Measurements from ENCODE around the gene VWA2. TPM values are rescaled to one million over a fixed set of nuclear protein-coding genes. Genes with fewer than 3 reads are reported as not detected.

The VWA2 gene
- polyA plus RNA-seq, 1 donor from 2014 or later = not detected

GRCh38 chr10:114223066-114223465 is 16.0 kb upstream of the VWA2 start:
- H3K36me3 ChIP-seq (ENCODE audit: insufficient read depth, low read length) = no peaks in the 10 kb centered on the region
- no peaks in the 10 kb centered on the region for H3K9me2 ChIP-seq (ENCODE audit: insufficient read depth, low read length)
- H3K4me3 ChIP-seq (ENCODE audit: low read length) = no peak overlapping the region
- no peaks in the 10 kb centered on the region for H3K27me3 ChIP-seq (ENCODE audit: insufficient read depth, low read depth, low read length)
- H3K9me3 ChIP-seq (ENCODE audit: low read length) = no peaks in the 10 kb centered on the region
- H3F3A ChIP-seq (ENCODE audit: insufficient read depth, low read length, poor library complexity, severe bottlenecking) = no peaks in the 10 kb centered on the region
- no peak overlapping the region for H3K4me2 ChIP-seq (ENCODE audit: low read length)
- H3K79me2 ChIP-seq (replicated peaks; ENCODE audit: insufficient read depth, low read length) = no peaks in the 10 kb centered on the region
- no peaks in the 10 kb centered on the region for H4K20me1 ChIP-seq (ENCODE audit: insufficient read depth)
- H2AFZ ChIP-seq (ENCODE audit: low read depth, low read length) = no peak overlapping the region
- TF ChIP-seq SMC3 (conservative IDR thresholded peaks at IDR 0.05; ENCODE audit: poor library complexity) = no peak
- TF ChIP-seq TAF1 (IDR thresholded peaks at IDR 0.05; ENCODE audit: low read depth) = no peak
- no peak for TF ChIP-seq RAD21 (conservative IDR thresholded peaks at IDR 0.05)
- no peak for TF ChIP-seq MXI1 (conservative IDR thresholded peaks at IDR 0.05; ENCODE audit: poor library complexity, severe bottlenecking)
- TF ChIP-seq POLR2AphosphoS5 (IDR thresholded peaks at IDR 0.05) = no peak
- TF ChIP-seq CTCF (IDR thresholded peaks at IDR 0.05; ENCODE audit: poor library complexity, severe bottlenecking) = no peak
- TF ChIP-seq EP300 (conservative IDR thresholded peaks at IDR 0.05; ENCODE audit: poor library complexity, severe bottlenecking) = no peak
- no peak for TF ChIP-seq REST (IDR thresholded peaks at IDR 0.05; ENCODE audit: borderline replicate concordance)
- no peak for TF ChIP-seq EZH2 (IDR thresholded peaks at IDR 0.05; ENCODE audit: borderline replicate concordance, insufficient read depth, low read length, poor library complexity, severe bottlenecking)
- no peak overlapping the region for H3K9ac ChIP-seq (ENCODE audit: low read length)
- no peak overlapping the region for H3K27ac ChIP-seq (ENCODE audit: low read length)

- Histone ChIP-seq H3K27ac (ENCODE audit: low read length) (no peak overlapping the region), H3K36me3 (ENCODE audit: insufficient read depth, low read length) (no peaks in the 10 kb centered on the region), H3K27me3 (ENCODE audit: insufficient read depth, low read depth, low read length) (no peaks in the 10 kb centered on the region), H4K20me1 (ENCODE audit: insufficient read depth) (no peaks in the 10 kb centered on the region), H2AFZ (ENCODE audit: low read depth, low read length) (no peak overlapping the region), H3K9me3 (ENCODE audit: low read length) (no peaks in the 10 kb centered on the region), H3K4me3 (ENCODE audit: low read length) (no peak overlapping the region), H3F3A (ENCODE audit: insufficient read depth, low read length, poor library complexity, severe bottlenecking) (no peaks in the 10 kb centered on the region), H3K4me2 (ENCODE audit: low read length) (no peak overlapping the region), H3K79me2 (replicated peaks; ENCODE audit: insufficient read depth, low read length) (no peaks in the 10 kb centered on the region), H3K9me2 (ENCODE audit: insufficient read depth, low read length) (no peaks in the 10 kb centered on the region), H3K9ac (ENCODE audit: low read length) (no peak overlapping the region)
- TF ChIP-seq EP300 (conservative IDR thresholded peaks at IDR 0.05; ENCODE audit: poor library complexity, severe bottlenecking) = no peak
- no peak for TF ChIP-seq CTCF (IDR thresholded peaks at IDR 0.05; ENCODE audit: poor library complexity, severe bottlenecking)
- no peak for TF ChIP-seq REST (IDR thresholded peaks at IDR 0.05; ENCODE audit: borderline replicate concordance)
- TF ChIP-seq MXI1 (conservative IDR thresholded peaks at IDR 0.05; ENCODE audit: poor library complexity, severe bottlenecking) = no peak
- no peak for TF ChIP-seq POLR2AphosphoS5 (IDR thresholded peaks at IDR 0.05)
- TF ChIP-seq SMC3 (conservative IDR thresholded peaks at IDR 0.05; ENCODE audit: poor library complexity) = no peak
- TF ChIP-seq EZH2 (IDR thresholded peaks at IDR 0.05; ENCODE audit: borderline replicate concordance, insufficient read depth, low read length, poor library complexity, severe bottlenecking) = no peak
- no peak for TF ChIP-seq TAF1 (IDR thresholded peaks at IDR 0.05; ENCODE audit: low read depth)
- no peak for TF ChIP-seq RAD21 (conservative IDR thresholded peaks at IDR 0.05)
Observed at GRCh38 chr10:114228156-114228555, 10.9 kb upstream of the VWA2 start.

All from neural cell (in vitro differentiated cells).